B cell (primary cell): ENCODE measurements around the gene GNS.

Source experiments
- EZH2 ChIP-seq: IDR thresholded peaks from 2 replicates; pipeline ENCODE4 v1.6.1; 2012; ENCODE audit warnings: borderline replicate concordance, low read depth, mild to moderate bottlenecking, moderate library complexity, low read length; ENCODE audit not compliant: insufficient read depth, poor library complexity, severe bottlenecking
- TF ChIP-seq, protein P1 (sequence below): fragments of 200-600 bp; IDR thresholded peaks from one replicate; pipeline ENCODE4 v1.8.0; 2022; ENCODE audit warnings: antibody characterized with exemption, mild to moderate bottlenecking

DNA sequence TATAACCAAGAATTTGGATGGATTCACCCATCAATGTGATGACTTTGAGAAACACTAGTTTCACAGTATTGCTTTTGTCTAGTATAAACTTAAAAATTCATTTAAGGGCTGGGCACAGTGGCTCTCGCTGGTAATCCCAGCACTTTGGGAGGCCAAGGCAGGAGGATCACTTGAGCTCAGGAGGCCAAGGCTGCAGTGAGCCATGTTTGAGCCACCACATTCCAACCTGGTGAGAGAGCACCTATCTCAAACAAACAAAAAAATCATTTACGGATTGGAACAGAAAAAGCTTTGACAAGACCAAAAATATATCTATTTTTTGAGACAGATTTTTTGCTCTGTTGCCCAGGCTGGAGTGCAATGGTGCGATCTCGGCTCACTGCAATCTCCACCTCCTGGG, 27.5 kb downstream of the GNS start:
- TF ChIP-seq, protein P1, sequence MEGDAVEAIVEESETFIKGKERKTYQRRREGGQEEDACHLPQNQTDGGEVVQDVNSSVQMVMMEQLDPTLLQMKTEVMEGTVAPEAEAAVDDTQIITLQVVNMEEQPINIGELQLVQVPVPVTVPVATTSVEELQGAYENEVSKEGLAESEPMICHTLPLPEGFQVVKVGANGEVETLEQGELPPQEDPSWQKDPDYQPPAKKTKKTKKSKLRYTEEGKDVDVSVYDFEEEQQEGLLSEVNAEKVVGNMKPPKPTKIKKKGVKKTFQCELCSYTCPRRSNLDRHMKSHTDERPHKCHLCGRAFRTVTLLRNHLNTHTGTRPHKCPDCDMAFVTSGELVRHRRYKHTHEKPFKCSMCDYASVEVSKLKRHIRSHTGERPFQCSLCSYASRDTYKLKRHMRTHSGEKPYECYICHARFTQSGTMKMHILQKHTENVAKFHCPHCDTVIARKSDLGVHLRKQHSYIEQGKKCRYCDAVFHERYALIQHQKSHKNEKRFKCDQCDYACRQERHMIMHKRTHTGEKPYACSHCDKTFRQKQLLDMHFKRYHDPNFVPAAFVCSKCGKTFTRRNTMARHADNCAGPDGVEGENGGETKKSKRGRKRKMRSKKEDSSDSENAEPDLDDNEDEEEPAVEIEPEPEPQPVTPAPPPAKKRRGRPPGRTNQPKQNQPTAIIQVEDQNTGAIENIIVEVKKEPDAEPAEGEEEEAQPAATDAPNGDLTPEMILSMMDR: no peak
- no peak for TF ChIP-seq EZH2
